AG04449 (cell line): ENCODE measurements around the gene SYMPK.

Experiments
- CTCF ChIA-PET: fragments of 350-600 bp; formaldehyde crosslinking; extraction: SDS; loops from one replicate; lab custom pipeline; 2021; ENCODE audit warnings: antibody characterized with exemption; lab: Yijun Ruan, JAX
- POLR2A ChIA-PET: fragments of 400-600, 350-600 bp; formaldehyde crosslinking; extraction: SDS; loops from one replicate; lab custom pipeline; 2020; ENCODE audit warnings: antibody characterized with exemption, inconsistent platforms; lab: Yijun Ruan, JAX
- DNase-seq: peaks from one replicate; pipeline ENCODE4 v3.0.0-alpha.2; 2010; ENCODE audit warnings: low read depth, low spot score
- H3K4me3 ChIP-seq: 2 replicates; pipeline ENCODE4 v1.5.1; 2011; ENCODE audit warnings: low read depth, mild to moderate bottlenecking, control low read depth, low read length
- CTCF ChIP-seq: IDR thresholded peaks from one replicate; pipeline ENCODE4 v1.5.1; 2011; ENCODE audit warnings: mild to moderate bottlenecking, moderate library complexity, low read length, control low read depth, inconsistent platforms; ENCODE audit not compliant: insufficient read depth; ENCODE audit errors: missing control alignments

The SYMPK gene

GRCh38 chr19:45785781-45786532, 77.0 kb downstream of the SYMPK start:
- DNase-seq = no peak
- no peak overlapping the region for H3K4me3 ChIP-seq
- POLR2A ChIA-PET = no interaction called here
- no peak for TF ChIP-seq CTCF
- CTCF ChIA-PET = no interaction called here

GRCh38 chr19:45785097-45785496, 77.8 kb downstream of the SYMPK start:
- TF ChIP-seq CTCF = no peak
- POLR2A ChIA-PET = no interaction called here
- no peak for DNase-seq
- H3K4me3 ChIP-seq = no peak overlapping the region
- CTCF ChIA-PET = interaction anchor here (1.5 to 4.2 kb wide), 3 partner anchors 15 to 31 kb away, joined by 5 to 38 read pairs (median 6); partner anchors contain the start of gene SIX5

- no peak overlapping the region for H3K4me3 ChIP-seq
- ChIA-PET CTCF (interaction anchor here (1.1 to 4.2 kb wide), 4 partner anchors 9 to 32 kb away, joined by 3 to 38 read pairs (median 6); partner anchors contain the start of genes DMWD and SIX5), POLR2A (interaction anchor here (2.5 kb wide), 1 partner anchor 10 kb away, joined by 11 read pairs; no protein-coding TSS in a partner anchor)
- TF ChIP-seq CTCF = no peak
- no peak for DNase-seq
Observed at GRCh38 chr19:45784096-45784495, 78.9 kb downstream of the SYMPK start.

GRCh38 chr19:45782820-45783785, 79.8 kb downstream of the SYMPK start:
- POLR2A ChIA-PET = interaction anchor here (0.6 to 3.4 kb wide), 10 partner anchors 8 to 102 kb away, joined by 3 to 65 read pairs (median 5); partner anchors contain the start of genes DMWD, IRF2BP1 and SIX5
- peak; percentile 14 for TF ChIP-seq CTCF
- CTCF ChIA-PET = interaction anchor here (0.6 to 4.2 kb wide), 13 partner anchors 8 to 294 kb away, joined by 3 to 46 read pairs (median 4); partner anchors contain the start of genes DMWD and SIX5

GRCh38 chr19:45782162-45782691, 80.7 kb downstream of the SYMPK start, which contains the start of gene DMPK:
Gene DMPK, minus strand, starts transcription at chr19:45782490. Its CDS starts 138 bp downstream, at chr19:45782352.
- no peak for DNase-seq
- ChIA-PET CTCF (interaction anchor here (0.8 to 4.2 kb wide), 12 partner anchors 9 to 295 kb away, joined by 3 to 46 read pairs (median 4); partner anchors contain the start of genes DMWD and SIX5), POLR2A (interaction anchor here (0.6 to 3.4 kb wide), 10 partner anchors 9 to 103 kb away, joined by 3 to 65 read pairs (median 5); partner anchors contain the start of genes DMWD, IRF2BP1 and SIX5)
- TF ChIP-seq CTCF = no peak
- H3K4me3 ChIP-seq = peak within 1 kb of the TSS; percentile 61

More at GRCh38 chr19:45782820-45783785, 79.8 kb downstream of the SYMPK start:
- peak; percentile 31 for DNase-seq
- H3K4me3 ChIP-seq = peak overlapping the region; percentile 61
